ENCODE measurements around the gene CAMK1G. TPM values are rescaled to one million over a fixed set of nuclear protein-coding genes. Genes with fewer than 3 reads are reported as not detected.

The CAMK1G gene
- polyA plus RNA-seq, 1 donor (not counting 4 experiments of a cell fraction or from before 2014, with no cell fraction given), result not detected

GRCh38 chr1:209565759-209566678, 17.5 kb upstream of the CAMK1G start:
- peaks cover 0 to 1% of the 10 kb centered on the region in 2 experiments for H3K36me3 ChIP-seq (ENCODE audit: control insufficient read depth in 2 of 2, extremely low read depth in 1 of 2, insufficient read depth in 2 of 2, low read length in 2 of 2)
- no peak for DNase-seq (ENCODE audit: low read depth, low spot score)
- H3K9ac ChIP-seq (ENCODE audit: control insufficient read depth, extremely low read depth, insufficient read depth, low read length), result peak overlapping the region; percentile 34
- H3K9me1 ChIP-seq (ENCODE audit: control insufficient read depth, extremely low read depth, insufficient read depth, low read length), result no peaks in the 10 kb centered on the region
- H3K4me1 ChIP-seq (ENCODE audit: control insufficient read depth, extremely low read depth, insufficient read depth, low read length), result peaks cover 44% of the 10 kb centered on the region
- no peaks in the 10 kb centered on the region for H4K20me1 ChIP-seq (ENCODE audit: control insufficient read depth, extremely low read depth, insufficient read depth, low read length)
- dilution Hi-C loops (cut with MboI; ENCODE audit: extremely low pct_ligation_motif_present, low sequenced_read_pairs), result no loop called here
- no peaks in the 10 kb centered on the region for H3K79me2 ChIP-seq (ENCODE audit: control insufficient read depth, insufficient read depth, low read length)
- peak overlapping the region; percentile 62 for H2AFZ ChIP-seq (ENCODE audit: control insufficient read depth, low read length)
- H3K4me3 ChIP-seq (ENCODE audit: control insufficient read depth in 2 of 3, extremely low read depth in 1 of 3, insufficient read depth in 2 of 3, low read depth in 1 of 3, low read length in 3 of 3), result no peak overlapping the region
- peak overlapping the region; percentile 51 for H3K27ac ChIP-seq (ENCODE audit: control insufficient read depth, insufficient read depth, low read length)
- no peaks in the 10 kb centered on the region for H3K27me3 ChIP-seq (ENCODE audit: control insufficient read depth, extremely low read depth, insufficient read depth, low read length)
- H3K9me3 ChIP-seq (ENCODE audit: control insufficient read depth, low read depth, low read length), result no peaks in the 10 kb centered on the region
- H3K4me2 ChIP-seq (ENCODE audit: control insufficient read depth, extremely low read depth, insufficient read depth, low read depth, low read length), result peak overlapping the region; percentile 67
- TF ChIP-seq EZH2 (IDR thresholded peaks at IDR 0.05; ENCODE audit: low read length) (no peak), CTCF (optimal IDR thresholded peaks at IDR 0.05 in 1 of 3, IDR thresholded peaks at IDR 0.05 in 1 of 3, conservative IDR thresholded peaks at IDR 0.05 in 1 of 3; ENCODE audit: extremely low read depth in 1 of 3, insufficient read depth in 2 of 3, low read length in 3 of 3) (peak; percentile 66 to 93 (median 91))
- peak; percentile 96 for FAIRE-seq

- Histone ChIP-seq H3K79me2 (ENCODE audit: control insufficient read depth, insufficient read depth, low read length) (no peaks in the 10 kb centered on the region), H3K4me3 (ENCODE audit: control insufficient read depth in 2 of 3, extremely low read depth in 1 of 3, insufficient read depth in 2 of 3, low read depth in 1 of 3, low read length in 3 of 3) (peak overlapping the region; percentile 23 to 41 (median 24)), H3K27me3 (ENCODE audit: control insufficient read depth, extremely low read depth, insufficient read depth, low read length) (no peaks in the 10 kb centered on the region), H2AFZ (ENCODE audit: control insufficient read depth, low read length) (no peak overlapping the region), H3K9me1 (ENCODE audit: control insufficient read depth, extremely low read depth, insufficient read depth, low read length) (no peaks in the 10 kb centered on the region), H3K9me3 (ENCODE audit: control insufficient read depth, low read depth, low read length) (no peaks in the 10 kb centered on the region), H4K20me1 (ENCODE audit: control insufficient read depth, extremely low read depth, insufficient read depth, low read length) (no peaks in the 10 kb centered on the region), H3K9ac (ENCODE audit: control insufficient read depth, extremely low read depth, insufficient read depth, low read length) (peak overlapping the region; percentile 46), H3K36me3 (ENCODE audit: control insufficient read depth in 2 of 2, extremely low read depth in 1 of 2, insufficient read depth in 2 of 2, low read length in 2 of 2) (no peaks in the 10 kb centered on the region), H3K27ac (ENCODE audit: control insufficient read depth, insufficient read depth, low read length) (peak overlapping the region; percentile 73), H3K4me2 (ENCODE audit: control insufficient read depth, extremely low read depth, insufficient read depth, low read depth, low read length) (peak overlapping the region; percentile 67), H3K4me1 (ENCODE audit: control insufficient read depth, extremely low read depth, insufficient read depth, low read length) (peaks cover 44% of the 10 kb centered on the region)
- TF ChIP-seq CTCF (optimal IDR thresholded peaks at IDR 0.05 in 1 of 3, IDR thresholded peaks at IDR 0.05 in 1 of 3, conservative IDR thresholded peaks at IDR 0.05 in 1 of 3; ENCODE audit: extremely low read depth in 1 of 3, insufficient read depth in 2 of 3, low read length in 3 of 3) (no peak), EZH2 (IDR thresholded peaks at IDR 0.05; ENCODE audit: low read length) (no peak)
- dilution Hi-C loops (cut with MboI; ENCODE audit: extremely low pct_ligation_motif_present, low sequenced_read_pairs), result no loop called here
- DNase-seq (ENCODE audit: low read depth, low spot score), result peak; percentile 89
- peak; percentile 97 for FAIRE-seq
Measured at GRCh38 chr1:209567698-209568175, 15.8 kb upstream of the CAMK1G start.
